ENCODE data around the gene PMF1.

The PMF1 gene

GRCh38 chr1:156176610-156177210 lies 36.1 kb upstream of the PMF1 start (continued):
- TF ChIP-seq ESRRG (CRISPR knock-in tag; IDR thresholded peaks at IDR 0.05) = no peak

- TF ChIP-seq POU6F1 (CRISPR knock-in tag; IDR thresholded peaks at IDR 0.05; ENCODE audit: borderline replicate concordance, low read depth) (no peak), ESRRG (CRISPR knock-in tag; IDR thresholded peaks at IDR 0.05) (no peak), PPARA (CRISPR knock-in tag; IDR thresholded peaks at IDR 0.05; ENCODE audit: borderline replicate concordance) (no peak), ZNF565 (CRISPR knock-in tag; conservative IDR thresholded peaks at IDR 0.05; ENCODE audit: low read depth) (no peak), TCF4 (CRISPR knock-in tag; IDR thresholded peaks at IDR 0.05; ENCODE audit: borderline replicate concordance) (no peak), ZNF70 (CRISPR knock-in tag; IDR thresholded peaks at IDR 0.05) (no peak), ARNTL (CRISPR knock-in tag; IDR thresholded peaks at IDR 0.05; ENCODE audit: borderline replicate concordance, low read depth) (no peak), CREB5 (CRISPR knock-in tag; IDR thresholded peaks at IDR 0.05; ENCODE audit: low read depth) (no peak), TOX (CRISPR knock-in tag; IDR thresholded peaks at IDR 0.05; ENCODE audit: borderline replicate concordance) (no peak), ISL1 (CRISPR knock-in tag; IDR thresholded peaks at IDR 0.05) (no peak), ZNF8 (CRISPR knock-in tag; IDR thresholded peaks at IDR 0.05) (no peak), CSRNP3 (CRISPR knock-in tag; IDR thresholded peaks at IDR 0.05) (no peak), ZFP3 (CRISPR knock-in tag; IDR thresholded peaks at IDR 0.05) (no peak), RARB (CRISPR knock-in tag; IDR thresholded peaks at IDR 0.05) (no peak), PATZ1 (CRISPR knock-in tag; IDR thresholded peaks at IDR 0.05; ENCODE audit: borderline replicate concordance) (no peak), TSHZ2 (CRISPR knock-in tag; IDR thresholded peaks at IDR 0.05) (no peak), ZC3H10 (CRISPR knock-in tag; IDR thresholded peaks at IDR 0.05) (no peak), OSR1 (CRISPR knock-in tag; IDR thresholded peaks at IDR 0.05) (no peak), ZFP30 (CRISPR knock-in tag; IDR thresholded peaks at IDR 0.05) (no peak)
- ATAC-seq = no peak
Measured at GRCh38 chr1:156177919-156178654, 34.7 kb upstream of the PMF1 start.

GRCh38 chr1:156180471-156180870 lies 32.3 kb upstream of the PMF1 start:
- no peak for ATAC-seq
- TF ChIP-seq TOX (CRISPR knock-in tag; IDR thresholded peaks at IDR 0.05; ENCODE audit: borderline replicate concordance) = no peak
- no peak for TF ChIP-seq TSHZ2 (CRISPR knock-in tag; IDR thresholded peaks at IDR 0.05)
- no peak for TF ChIP-seq ZNF565 (CRISPR knock-in tag; conservative IDR thresholded peaks at IDR 0.05; ENCODE audit: low read depth)
- TF ChIP-seq ARNTL (CRISPR knock-in tag; IDR thresholded peaks at IDR 0.05; ENCODE audit: borderline replicate concordance, low read depth) = no peak
- TF ChIP-seq ZFP30 (CRISPR knock-in tag; IDR thresholded peaks at IDR 0.05) = no peak
- TF ChIP-seq ZFP3 (CRISPR knock-in tag; IDR thresholded peaks at IDR 0.05) = no peak
- no peak for TF ChIP-seq ISL1 (CRISPR knock-in tag; IDR thresholded peaks at IDR 0.05)
- TF ChIP-seq ZNF70 (CRISPR knock-in tag; IDR thresholded peaks at IDR 0.05) = no peak
- no peak for TF ChIP-seq PATZ1 (CRISPR knock-in tag; IDR thresholded peaks at IDR 0.05; ENCODE audit: borderline replicate concordance)
- TF ChIP-seq OSR1 (CRISPR knock-in tag; IDR thresholded peaks at IDR 0.05) = no peak
- no peak for TF ChIP-seq CREB5 (CRISPR knock-in tag; IDR thresholded peaks at IDR 0.05; ENCODE audit: low read depth)

Data from SK-N-SH treated with all-trans-retinoic acid at 6 μM for 48 hours (cell line).